ENCODE measurements around the gene AOPEP.

- no peak for TF ChIP-seq POLR2A (IDR thresholded peaks at IDR 0.05)
- no peak for TF ChIP-seq CTCF (IDR thresholded peaks at IDR 0.05)
Measured at GRCh38 chr9:95038666-95039065, 312.2 kb downstream of the AOPEP start.
